SJCRH30 (cell line): ENCODE data around the gene HSFX3. TPM values are rescaled to one million over a fixed set of nuclear protein-coding genes. Genes with fewer than 3 reads are reported as not detected.
"Not testable (repeated sequence)": the region's sequence is repeated elsewhere in the genome, so short reads cannot be mapped to it uniquely, and the experiment has no call there.

Experiments
- DNase-seq, 2 experiments: peaks; one replicate each; pipeline ENCODE4 v3.0.0-alpha.2; 2015 to 2020
- H3K27ac ChIP-seq: fragments of 250-450 bp; sonication (Bioruptor Pico); 2 replicates; pipeline ENCODE4 v1.5.1; 2020; ENCODE audit warnings: mild to moderate bottlenecking, moderate library complexity
- H3K27me3 ChIP-seq: fragments of 250-450 bp; sonication (Bioruptor Pico); 2 replicates; pipeline ENCODE4 v1.5.1; 2020; ENCODE audit warnings: mild to moderate bottlenecking, moderate library complexity
- H3K36me3 ChIP-seq: fragments of 250-450 bp; sonication (Bioruptor Pico); 2 replicates; pipeline ENCODE4 v1.5.1; 2020; ENCODE audit warnings: mild to moderate bottlenecking, moderate library complexity
- H3K4me1 ChIP-seq: fragments of 250-450 bp; sonication (Bioruptor Pico); 2 replicates; pipeline ENCODE4 v1.5.1; 2020; ENCODE audit warnings: mild to moderate bottlenecking, moderate library complexity
- H3K4me3 ChIP-seq: fragments of 250-450 bp; sonication (Bioruptor Pico); 2 replicates; pipeline ENCODE4 v1.5.1; 2020; ENCODE audit warnings: mild to moderate bottlenecking, moderate library complexity
- H3K9me3 ChIP-seq: fragments of 250-450 bp; sonication (Bioruptor Pico); replicated peaks from 2 replicates; pipeline ENCODE4 v1.5.1; 2020; ENCODE audit warnings: mild to moderate bottlenecking, moderate library complexity
- total RNA-seq: library from RNA; depleted of rRNA; stranded (reverse); fragments of >200 nt; shearing (Covaris generic); gene quantifications from 2 replicates; pipeline ENCODE4 v1.2.3, GENCODE V29; 2014

Gene HSFX3
- total RNA-seq, 1 experiment from 2014 or later: not detected

- H3K27me3 ChIP-seq, H3K36me3 ChIP-seq, H3K27ac ChIP-seq, H3K4me1 ChIP-seq, DNase-seq, H3K4me3 ChIP-seq, H3K9me3 ChIP-seq: not testable (repeated sequence)
These were observed 15.7 kb downstream of the HSFX3 start for GRCh38 chrX:149533999-149534398.

- H3K9me3 ChIP-seq, H3K27ac ChIP-seq, H3K27me3 ChIP-seq, H3K4me3 ChIP-seq, H3K36me3 ChIP-seq, H3K4me1 ChIP-seq, DNase-seq: not testable (repeated sequence)
These were observed 16.9 kb downstream of the HSFX3 start for GRCh38 chrX:149532868-149533267.

- no peak overlapping the region for H3K4me3 ChIP-seq
- H3K36me3 ChIP-seq: no peaks in the 10 kb centered on the region
- H3K9me3 ChIP-seq: no peaks in the 10 kb centered on the region
- H3K27me3 ChIP-seq: no peaks in the 10 kb centered on the region
- H3K4me1 ChIP-seq: no peaks in the 10 kb centered on the region
- no peak for DNase-seq
- H3K27ac ChIP-seq: no peak overlapping the region
These were observed 18.1 kb downstream of the HSFX3 start for GRCh38 chrX:149531599-149531998.

- DNase-seq: no peak
- H3K27ac ChIP-seq: no peak overlapping the region
- no peaks in the 10 kb centered on the region for H3K27me3 ChIP-seq
- H3K4me3 ChIP-seq: no peak overlapping the region
- no peaks in the 10 kb centered on the region for H3K9me3 ChIP-seq
- H3K4me1 ChIP-seq: no peaks in the 10 kb centered on the region
- no peaks in the 10 kb centered on the region for H3K36me3 ChIP-seq
These were observed 21.3 kb downstream of the HSFX3 start for GRCh38 chrX:149528381-149528780.

GRCh38 chrX:149527705-149528104 is 22.0 kb downstream of the HSFX3 start:
- Histone ChIP-seq H3K27ac (no peak overlapping the region), H3K4me1 (no peaks in the 10 kb centered on the region), H3K9me3 (no peaks in the 10 kb centered on the region), H3K4me3 (no peak overlapping the region), H3K27me3 (no peaks in the 10 kb centered on the region), H3K36me3 (no peaks in the 10 kb centered on the region)
- peak in 1 of 2 experiments; percentile 18 for DNase-seq

GRCh38 chrX:149526318-149527033 is 23.2 kb downstream of the HSFX3 start:
- not testable (repeated sequence) for H3K27ac ChIP-seq, H3K4me3 ChIP-seq, H3K4me1 ChIP-seq, H3K36me3 ChIP-seq, H3K27me3 ChIP-seq, H3K9me3 ChIP-seq, DNase-seq

- H3K27me3 ChIP-seq, H3K27ac ChIP-seq, H3K36me3 ChIP-seq, H3K4me1 ChIP-seq, H3K4me3 ChIP-seq, H3K9me3 ChIP-seq, DNase-seq: not testable (repeated sequence)
These were observed 23.8 kb downstream of the HSFX3 start for GRCh38 chrX:149525903-149526302.

- H3K9me3 ChIP-seq, H3K27me3 ChIP-seq, H3K4me3 ChIP-seq, H3K27ac ChIP-seq, H3K36me3 ChIP-seq, H3K4me1 ChIP-seq: not testable (repeated sequence)
- peak; percentile 60 to 73 for DNase-seq
These were observed 24.3 kb downstream of the HSFX3 start for GRCh38 chrX:149525389-149525788.

GRCh38 chrX:149522916-149523315 is 26.8 kb downstream of the HSFX3 start:
- H3K9me3 ChIP-seq: no peaks in the 10 kb centered on the region
- no peaks in the 10 kb centered on the region; the same call in 1 of the 2 replicates for H3K4me1 ChIP-seq
- H3K4me3 ChIP-seq: no peak overlapping the region
- no peaks in the 10 kb centered on the region for H3K36me3 ChIP-seq
- no peaks in the 10 kb centered on the region for H3K27me3 ChIP-seq
- DNase-seq: no peak
- H3K27ac ChIP-seq: no peak overlapping the region

- DNase-seq: no peak
- no peaks in the 10 kb centered on the region; the same call in 1 of the 2 replicates for H3K4me1 ChIP-seq
- no peaks in the 10 kb centered on the region for H3K9me3 ChIP-seq
- no peak overlapping the region for H3K4me3 ChIP-seq
- H3K27ac ChIP-seq: no peak overlapping the region
- no peaks in the 10 kb centered on the region for H3K36me3 ChIP-seq
- no peaks in the 10 kb centered on the region for H3K27me3 ChIP-seq
These were observed 28.3 kb downstream of the HSFX3 start for GRCh38 chrX:149521438-149521837.

- H3K27me3 ChIP-seq, H3K9me3 ChIP-seq, H3K4me3 ChIP-seq, DNase-seq, H3K27ac ChIP-seq, H3K36me3 ChIP-seq, H3K4me1 ChIP-seq: not testable (repeated sequence)
These were observed 29.0 kb downstream of the HSFX3 start for GRCh38 chrX:149520636-149521277.

GRCh38 chrX:149518236-149518635 is 31.5 kb downstream of the HSFX3 start:
- Histone ChIP-seq H3K9me3 (no peaks in the 10 kb centered on the region), H3K4me3 (no peak overlapping the region), H3K36me3 (no peaks in the 10 kb centered on the region), H3K27ac (no peak overlapping the region), H3K27me3 (no peaks in the 10 kb centered on the region), H3K4me1 (no peaks in the 10 kb centered on the region; the same call in 1 of the 2 replicates)
- no peak for DNase-seq

- no peak for DNase-seq
- Histone ChIP-seq H3K36me3 (no peaks in the 10 kb centered on the region), H3K27ac (no peak overlapping the region), H3K9me3 (no peaks in the 10 kb centered on the region), H3K4me1 (no peaks in the 10 kb centered on the region; the same call in 1 of the 2 replicates), H3K4me3 (no peak overlapping the region), H3K27me3 (no peaks in the 10 kb centered on the region)
These were observed 32.4 kb downstream of the HSFX3 start for GRCh38 chrX:149517308-149517707.

- H3K36me3 ChIP-seq: no peaks in the 10 kb centered on the region
- no peaks in the 10 kb centered on the region for H3K9me3 ChIP-seq
- no peaks in the 10 kb centered on the region for H3K27me3 ChIP-seq
- H3K4me3 ChIP-seq: no peak overlapping the region
- no peak overlapping the region for H3K27ac ChIP-seq
- no peak for DNase-seq
- no peaks in the 10 kb centered on the region; the same call in 1 of the 2 replicates for H3K4me1 ChIP-seq
These were observed 33.1 kb downstream of the HSFX3 start for GRCh38 chrX:149516604-149517003.

- Histone ChIP-seq H3K4me3 (no peak overlapping the region), H3K36me3 (no peaks in the 10 kb centered on the region), H3K4me1 (no peaks in the 10 kb centered on the region; the same call in 1 of the 2 replicates), H3K27me3 (no peaks in the 10 kb centered on the region), H3K27ac (no peak overlapping the region), H3K9me3 (no peaks in the 10 kb centered on the region)
- no peak for DNase-seq
These were observed 33.6 kb downstream of the HSFX3 start for GRCh38 chrX:149515954-149516602.
